Neutrophil (primary cell): Measurements from ENCODE around the gene SRGAP1.

Experiments
- H3K27ac ChIP-seq: fragments of 200-600 bp; sonication (generic); 2 replicates; pipeline ENCODE4 v1.5.1; 2016; ENCODE audit warnings: mild to moderate bottlenecking, moderate library complexity
- H3K27me3 ChIP-seq: fragments of 200-600 bp; sonication (generic); 2 replicates; pipeline ENCODE4 v1.6.0; 2016; ENCODE audit warnings: mild to moderate bottlenecking
- H3K36me3 ChIP-seq: fragments of 200-600 bp; sonication (generic); 2 replicates; pipeline ENCODE4 v1.5.1; 2017
- H3K4me1 ChIP-seq, 2 experiments: fragments of 200-600 bp in 1 of 2; sonication (generic) in 1 of 2; 1 replicate in 1 of 2; 2 replicates in 1 of 2; pipeline versions ENCODE4 v1.5.1 to v1.6.1; 2013 to 2016; ENCODE audit warnings: low read depth in 1 of 2, low read length in 1 of 2, mild to moderate bottlenecking in 1 of 2, moderate library complexity in 1 of 2; ENCODE audit not compliant: control insufficient read depth in 1 of 2, insufficient read depth in 1 of 2
- H3K4me3 ChIP-seq, 2 experiments: fragments of 200-600 bp in 1 of 2; sonication (generic) in 1 of 2; 1 replicate in 1 of 2; 2 replicates in 1 of 2; pipeline ENCODE4 v1.5.1; 2013 to 2016; ENCODE audit warnings: low read depth in 1 of 2, low read length in 1 of 2, mild to moderate bottlenecking in 1 of 2, moderate library complexity in 1 of 2
- H3K9me3 ChIP-seq: fragments of 200-600 bp; sonication (generic); 2 replicates; pipeline ENCODE4 v1.5.1; 2016
- TF ChIP-seq, protein P1 (sequence below): fragments of 200-600 bp; sonication (generic); IDR thresholded peaks from 2 replicates; pipeline ENCODE4 v1.5.1; 2016; ENCODE audit warnings: antibody characterized with exemption

The SRGAP1 gene

DNA sequence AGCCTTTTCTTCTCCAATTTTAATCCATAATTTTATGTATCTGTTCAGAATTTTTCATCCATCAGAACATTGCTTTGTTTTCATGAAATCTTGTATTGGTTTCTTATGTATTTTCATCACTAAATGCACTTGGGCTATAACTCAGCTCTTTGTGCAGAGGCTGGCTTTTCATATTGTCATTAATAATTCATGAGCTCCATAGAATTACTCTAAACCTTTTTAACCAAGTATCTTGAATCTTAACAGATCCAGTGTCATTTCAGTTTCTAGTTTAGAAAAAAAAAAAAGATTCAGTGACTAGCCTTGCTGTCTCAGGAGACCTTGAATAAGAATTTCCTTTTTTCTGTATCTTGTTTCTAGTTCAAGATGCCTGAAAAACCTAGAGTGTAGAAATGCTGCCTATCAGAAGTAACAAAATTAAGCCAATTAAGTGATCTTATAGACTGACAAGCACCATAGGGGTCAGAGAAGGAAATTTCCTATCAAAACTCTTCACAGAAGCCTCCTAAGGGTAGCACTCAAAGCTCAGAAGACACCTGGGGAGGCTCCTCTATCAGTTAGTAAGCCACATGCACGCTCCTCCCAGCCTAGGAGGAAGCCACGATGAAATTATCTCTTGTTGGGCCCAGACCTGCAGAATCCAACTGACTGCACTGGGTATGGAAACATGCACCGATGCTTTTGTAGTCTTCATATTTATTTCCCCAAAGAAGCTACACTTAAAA lies 214.2 kb downstream of the SRGAP1 start:
- TF ChIP-seq, protein P1, sequence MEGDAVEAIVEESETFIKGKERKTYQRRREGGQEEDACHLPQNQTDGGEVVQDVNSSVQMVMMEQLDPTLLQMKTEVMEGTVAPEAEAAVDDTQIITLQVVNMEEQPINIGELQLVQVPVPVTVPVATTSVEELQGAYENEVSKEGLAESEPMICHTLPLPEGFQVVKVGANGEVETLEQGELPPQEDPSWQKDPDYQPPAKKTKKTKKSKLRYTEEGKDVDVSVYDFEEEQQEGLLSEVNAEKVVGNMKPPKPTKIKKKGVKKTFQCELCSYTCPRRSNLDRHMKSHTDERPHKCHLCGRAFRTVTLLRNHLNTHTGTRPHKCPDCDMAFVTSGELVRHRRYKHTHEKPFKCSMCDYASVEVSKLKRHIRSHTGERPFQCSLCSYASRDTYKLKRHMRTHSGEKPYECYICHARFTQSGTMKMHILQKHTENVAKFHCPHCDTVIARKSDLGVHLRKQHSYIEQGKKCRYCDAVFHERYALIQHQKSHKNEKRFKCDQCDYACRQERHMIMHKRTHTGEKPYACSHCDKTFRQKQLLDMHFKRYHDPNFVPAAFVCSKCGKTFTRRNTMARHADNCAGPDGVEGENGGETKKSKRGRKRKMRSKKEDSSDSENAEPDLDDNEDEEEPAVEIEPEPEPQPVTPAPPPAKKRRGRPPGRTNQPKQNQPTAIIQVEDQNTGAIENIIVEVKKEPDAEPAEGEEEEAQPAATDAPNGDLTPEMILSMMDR: no peak
- H3K4me1 ChIP-seq: no peaks in the 10 kb centered on the region
- no peak overlapping the region for H3K27ac ChIP-seq
- H3K9me3 ChIP-seq: no peaks in the 10 kb centered on the region
- no peaks in the 10 kb centered on the region for H3K36me3 ChIP-seq
- H3K27me3 ChIP-seq: no peaks in the 10 kb centered on the region
- no peak overlapping the region for H3K4me3 ChIP-seq

DNA sequence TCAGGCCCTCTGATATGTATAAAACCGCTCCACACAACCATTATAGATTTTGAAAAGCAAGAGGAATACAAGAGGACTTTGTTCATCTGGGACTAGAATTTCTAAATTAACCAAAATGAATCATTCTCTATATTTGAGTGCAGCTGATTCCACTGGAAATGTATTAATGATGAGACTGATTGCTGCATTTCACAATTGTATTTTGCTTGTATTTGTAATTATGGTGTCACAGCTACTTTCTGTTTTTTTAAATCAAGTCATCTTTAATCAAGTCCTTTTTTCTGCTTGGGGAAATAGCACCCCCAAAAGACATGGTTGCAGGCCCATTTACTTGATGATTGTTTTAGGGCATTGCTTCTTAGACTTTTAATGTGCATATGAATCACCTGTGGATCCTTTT lies 215.2 kb downstream of the SRGAP1 start:
- H3K27ac ChIP-seq: no peak overlapping the region
- H3K27me3 ChIP-seq: no peaks in the 10 kb centered on the region
- TF ChIP-seq, protein P1: no peak
- no peaks in the 10 kb centered on the region for H3K4me1 ChIP-seq
- no peaks in the 10 kb centered on the region for H3K36me3 ChIP-seq
- H3K4me3 ChIP-seq: no peak overlapping the region
- H3K9me3 ChIP-seq: no peaks in the 10 kb centered on the region

DNA sequence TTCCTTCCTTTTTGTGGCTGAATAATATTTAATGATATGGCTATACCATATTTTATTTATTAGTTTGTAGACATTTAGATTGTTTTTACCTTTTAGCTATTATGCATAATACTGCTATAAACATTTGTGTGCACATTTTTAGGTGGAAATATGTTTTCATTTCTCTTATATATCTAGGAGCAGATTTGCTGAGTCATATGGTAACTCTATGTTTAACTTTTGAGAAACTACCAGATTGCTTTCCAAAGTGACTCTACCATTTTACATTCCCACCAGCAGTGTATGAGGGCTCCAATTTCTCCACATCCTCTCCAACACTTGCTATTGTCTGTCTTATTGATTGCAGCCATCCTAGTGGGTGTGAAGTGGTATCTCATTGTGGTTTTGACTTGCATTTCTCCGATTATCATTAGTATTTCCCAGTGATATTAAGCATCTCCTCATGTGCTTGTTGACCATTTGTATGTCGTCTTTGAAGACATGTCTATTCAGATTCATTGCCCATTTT lies 217.4 kb downstream of the SRGAP1 start:
- Histone ChIP-seq H3K27ac (no peak overlapping the region), H3K9me3 (no peaks in the 10 kb centered on the region), H3K27me3 (no peaks in the 10 kb centered on the region), H3K4me3 (no peak overlapping the region), H3K4me1 (no peaks in the 10 kb centered on the region), H3K36me3 (no peaks in the 10 kb centered on the region)
- TF ChIP-seq, protein P1: no peak

DNA sequence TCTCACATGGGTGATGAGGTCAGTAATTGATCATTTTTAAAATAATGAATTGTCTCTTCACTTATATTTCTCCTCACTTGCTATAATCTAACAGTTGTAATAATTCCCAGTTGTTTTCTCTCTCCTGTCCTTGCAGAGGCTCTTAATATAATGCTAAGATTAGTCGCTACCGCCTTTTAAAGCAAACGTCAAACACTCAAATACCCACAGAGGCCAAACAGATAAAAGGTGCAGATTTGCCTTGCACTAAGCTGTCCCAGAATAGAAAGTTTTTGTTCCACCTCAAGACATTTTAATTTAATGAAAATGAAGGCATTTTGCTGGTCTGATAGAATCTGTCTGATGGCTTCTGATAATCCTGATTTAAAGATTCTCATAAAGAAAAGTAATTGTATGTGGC lies 218.6 kb downstream of the SRGAP1 start:
- Histone ChIP-seq H3K36me3 (no peaks in the 10 kb centered on the region), H3K4me1 (no peaks in the 10 kb centered on the region), H3K27ac (no peak overlapping the region), H3K9me3 (no peaks in the 10 kb centered on the region), H3K27me3 (no peaks in the 10 kb centered on the region), H3K4me3 (no peak overlapping the region)
- TF ChIP-seq, protein P1: no peak

DNA sequence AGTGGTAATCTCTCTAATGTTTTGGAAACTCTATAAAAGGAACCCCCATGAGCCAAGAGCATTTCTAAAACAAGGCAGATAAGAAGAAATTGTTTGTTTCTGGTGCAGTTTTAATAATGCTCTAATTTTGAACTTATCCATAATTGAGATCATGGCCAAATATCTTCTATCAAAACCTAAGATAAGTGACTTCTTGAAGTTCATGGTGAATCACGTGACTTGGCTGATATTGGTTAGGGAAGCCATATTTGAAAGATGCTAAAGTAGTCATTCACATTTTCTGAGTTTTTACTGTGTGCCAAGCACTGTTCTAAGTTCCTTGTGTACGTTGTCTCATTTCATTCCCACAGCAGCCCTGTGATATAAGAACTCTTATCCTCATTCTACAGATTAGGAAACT lies 219.7 kb downstream of the SRGAP1 start:
- no peaks in the 10 kb centered on the region for H3K9me3 ChIP-seq
- no peaks in the 10 kb centered on the region for H3K4me1 ChIP-seq
- no peaks in the 10 kb centered on the region for H3K36me3 ChIP-seq
- no peaks in the 10 kb centered on the region for H3K27me3 ChIP-seq
- no peak overlapping the region for H3K4me3 ChIP-seq
- TF ChIP-seq, protein P1: no peak
- H3K27ac ChIP-seq: no peak overlapping the region
